Measurements from ENCODE around the gene RAPGEF1. TPM values are rescaled to one million over a fixed set of nuclear protein-coding genes. Genes with fewer than 3 reads are reported as not detected.

The RAPGEF1 gene
- total RNA-seq, 1 experiment from 2014 or later: 55.6 TPM

DNA sequence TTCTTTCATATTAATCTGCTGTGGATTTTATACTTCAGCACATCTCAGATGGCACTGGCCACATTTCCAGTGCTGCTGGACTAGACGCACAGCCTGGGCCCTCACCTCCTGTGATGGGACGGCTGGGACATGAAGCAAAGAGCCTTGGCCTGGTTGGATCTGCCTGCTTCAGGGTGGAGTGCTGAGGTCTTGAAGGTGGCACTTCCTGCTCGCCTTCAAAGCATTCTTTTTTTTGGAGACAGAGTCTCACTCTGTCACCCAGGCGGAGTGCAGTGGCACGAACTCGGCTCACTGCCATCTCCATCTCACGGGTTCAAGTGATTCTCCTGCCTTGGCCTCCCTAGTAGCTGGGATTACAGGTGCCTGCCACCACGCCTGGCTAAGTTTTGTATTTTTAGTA, 73.1 kb downstream of the RAPGEF1 start:
- no peak overlapping the region for H2BK20ac ChIP-seq (ENCODE audit: low read depth, low read length, poor library complexity, severe bottlenecking)
- H3K56ac ChIP-seq (ENCODE audit: insufficient read length, low read depth, low read length): no peak overlapping the region
- H3K23ac ChIP-seq (ENCODE audit: insufficient read length, low read depth, low read length): no peak overlapping the region
- H3K79me1 ChIP-seq (ENCODE audit: insufficient read depth, low read depth, low read length, poor library complexity, severe bottlenecking): no peaks in the 10 kb centered on the region
- Mint-ChIP-seq H3K9me3 (peaks cover 14 to 21% of the 10 kb centered on the region in 2 experiments), H3K4me1 (peaks cover 38 to 43% of the 10 kb centered on the region in 2 experiments), H3K27me3 (ENCODE audit: low read depth) (no peaks in the 10 kb centered on the region), H3K4me3 (no peak overlapping the region), H3K27ac (no peak overlapping the region), H3K36me3 (ENCODE audit: insufficient read depth in 1 of 3, low read depth in 3 of 3) (peaks cover 16 to 21% (median 19%) of the 10 kb centered on the region in 3 experiments)
- no peak overlapping the region for H2BK12ac ChIP-seq (ENCODE audit: insufficient read length, low read depth, low read length)
- H2BK120ac ChIP-seq (ENCODE audit: low read depth, low read length, poor library complexity, severe bottlenecking): no peak overlapping the region
- H4K8ac ChIP-seq (replicated peaks; ENCODE audit: insufficient read length, low read depth, low read length): no peak overlapping the region
- no peak overlapping the region for H2AFZ ChIP-seq (ENCODE audit: low read length)
- no peak overlapping the region for H2BK15ac ChIP-seq (ENCODE audit: low read depth, low read length)
- H3K27ac ChIP-seq (ENCODE audit: insufficient read length, low read depth, low read length): no peak overlapping the region
- no peak overlapping the region for H4K91ac ChIP-seq (ENCODE audit: insufficient read length, low read depth, low read length)
- no peak overlapping the region for H3K18ac ChIP-seq (ENCODE audit: insufficient read length, low read depth, low read length)
- H3K4me1 ChIP-seq (ENCODE audit: insufficient read depth, low read length): no peaks in the 10 kb centered on the region
- H3K27me3 ChIP-seq (ENCODE audit: insufficient read depth, low read length): no peaks in the 10 kb centered on the region
- TF ChIP-seq, protein P1, sequence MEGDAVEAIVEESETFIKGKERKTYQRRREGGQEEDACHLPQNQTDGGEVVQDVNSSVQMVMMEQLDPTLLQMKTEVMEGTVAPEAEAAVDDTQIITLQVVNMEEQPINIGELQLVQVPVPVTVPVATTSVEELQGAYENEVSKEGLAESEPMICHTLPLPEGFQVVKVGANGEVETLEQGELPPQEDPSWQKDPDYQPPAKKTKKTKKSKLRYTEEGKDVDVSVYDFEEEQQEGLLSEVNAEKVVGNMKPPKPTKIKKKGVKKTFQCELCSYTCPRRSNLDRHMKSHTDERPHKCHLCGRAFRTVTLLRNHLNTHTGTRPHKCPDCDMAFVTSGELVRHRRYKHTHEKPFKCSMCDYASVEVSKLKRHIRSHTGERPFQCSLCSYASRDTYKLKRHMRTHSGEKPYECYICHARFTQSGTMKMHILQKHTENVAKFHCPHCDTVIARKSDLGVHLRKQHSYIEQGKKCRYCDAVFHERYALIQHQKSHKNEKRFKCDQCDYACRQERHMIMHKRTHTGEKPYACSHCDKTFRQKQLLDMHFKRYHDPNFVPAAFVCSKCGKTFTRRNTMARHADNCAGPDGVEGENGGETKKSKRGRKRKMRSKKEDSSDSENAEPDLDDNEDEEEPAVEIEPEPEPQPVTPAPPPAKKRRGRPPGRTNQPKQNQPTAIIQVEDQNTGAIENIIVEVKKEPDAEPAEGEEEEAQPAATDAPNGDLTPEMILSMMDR (conservative IDR thresholded peaks at IDR 0.05): no peak
- H3K23me2 ChIP-seq (ENCODE audit: insufficient read length, low read depth, low read length, poor library complexity, severe bottlenecking): no peaks in the 10 kb centered on the region
- no peak overlapping the region for H3T11ph ChIP-seq (ENCODE audit: low read length)
- H2BK5ac ChIP-seq (ENCODE audit: insufficient read length, low read length): no peak overlapping the region
- no CpG with 5 or more reads among the region's 8 CpGs for WGBS (ENCODE audit: extremely low coverage, insufficient read length, low lambda C conversion rate)
- H4K20me1 ChIP-seq (ENCODE audit: control insufficient read depth, insufficient read depth, insufficient read length): no peaks in the 10 kb centered on the region
- H3K79me2 ChIP-seq (ENCODE audit: insufficient read depth, low read length): peaks cover 5% of the 10 kb centered on the region; the same call in 1 of the 2 replicates
- no peak overlapping the region for H3K9ac ChIP-seq (ENCODE audit: extremely low read depth, insufficient read length, low read length)
- H2AK5ac ChIP-seq (ENCODE audit: insufficient read length, low read length): no peak overlapping the region
- H3K4ac ChIP-seq (ENCODE audit: low read depth, low read length): no peak overlapping the region
- H3K14ac ChIP-seq (ENCODE audit: insufficient read depth, low read length): no peak overlapping the region
- H3K4me2 ChIP-seq (ENCODE audit: insufficient read depth, insufficient read length, low read length): no peak overlapping the region
- H3K9me3 ChIP-seq (ENCODE audit: control insufficient read depth, low read depth, low read length): no peaks in the 10 kb centered on the region
- DNase-seq: no peak
- H4K5ac ChIP-seq (ENCODE audit: insufficient read length, low read depth, low read length): no peak overlapping the region

Measured in H9 (cell line).